PFSK-1 (cell line): ENCODE results near the gene P2RY12.

ENCODE experiments used
- FOXP2 ChIP-seq: optimal IDR thresholded peaks from 2 replicates; pipeline ENCODE3; 2011; ENCODE audit warnings: borderline replicate concordance, control low read depth, inconsistent platforms; ENCODE audit not compliant: insufficient read depth; ENCODE audit errors: extremely low read length, extremely low read depth
- POLR2AphosphoS5 ChIP-seq: IDR thresholded peaks from 2 replicates; pipeline ENCODE4 v1.6.1; 2012; ENCODE audit warnings: low read depth, mild to moderate bottlenecking, control low read depth, low read length, moderate library complexity
- SIN3A ChIP-seq: IDR thresholded peaks from 2 replicates; pipeline ENCODE4 v1.6.1; 2012; ENCODE audit warnings: mild to moderate bottlenecking, low read length, moderate library complexity, borderline replicate concordance; ENCODE audit not compliant: insufficient read depth
- TAF1 ChIP-seq: IDR thresholded peaks from 2 replicates; pipeline ENCODE4 v1.6.1; 2012; ENCODE audit warnings: low read length, control low read depth, borderline replicate concordance; ENCODE audit not compliant: insufficient read depth
- TF ChIP-seq, protein P1 (sequence below), 2 experiments: IDR thresholded peaks; 2 replicates each; pipeline versions ENCODE4 v1.6.1 to v1.8.0; 2011 to 2012; ENCODE audit warnings: low read depth in 2 of 2, low read length in 2 of 2, control low read depth in 1 of 2, inconsistent platforms in 1 of 2, mild to moderate bottlenecking in 1 of 2, moderate library complexity in 1 of 2; ENCODE audit not compliant: insufficient read depth in 1 of 2

The P2RY12 gene

DNA sequence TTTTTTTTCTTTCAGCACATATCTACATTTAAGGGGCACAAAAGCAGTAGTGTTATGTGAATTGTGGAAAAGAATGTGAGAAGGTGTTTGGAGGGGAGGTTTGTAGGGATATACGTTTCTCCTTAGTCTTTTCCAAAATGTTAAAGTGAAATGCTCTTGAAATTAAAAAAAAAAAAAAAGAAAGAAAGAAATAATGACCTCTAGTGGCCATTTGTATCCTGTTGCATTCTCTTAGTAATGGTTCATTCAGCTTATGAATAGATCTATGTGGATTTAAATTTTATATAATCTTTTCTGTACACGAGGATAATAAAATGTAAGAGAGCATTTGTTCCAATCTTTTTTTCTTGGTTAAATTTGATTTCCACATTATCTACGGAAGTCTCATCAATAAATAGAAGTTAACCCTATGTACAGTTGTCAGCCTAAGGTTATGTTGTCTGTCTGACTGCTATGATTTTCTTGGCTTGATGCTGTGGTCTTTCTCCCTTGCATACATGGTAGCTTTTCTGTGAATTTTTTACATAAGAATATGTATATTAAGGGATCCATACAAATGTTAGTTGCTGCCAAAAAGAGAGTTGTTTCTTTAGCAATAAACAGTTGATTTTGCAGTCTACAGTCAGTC lies 56.9 kb downstream of the P2RY12 start:
- TF ChIP-seq SIN3A: no peak
- TF ChIP-seq FOXP2: no peak
- TF ChIP-seq POLR2AphosphoS5: no peak
- no peak for TF ChIP-seq TAF1
- TF ChIP-seq, protein P1, sequence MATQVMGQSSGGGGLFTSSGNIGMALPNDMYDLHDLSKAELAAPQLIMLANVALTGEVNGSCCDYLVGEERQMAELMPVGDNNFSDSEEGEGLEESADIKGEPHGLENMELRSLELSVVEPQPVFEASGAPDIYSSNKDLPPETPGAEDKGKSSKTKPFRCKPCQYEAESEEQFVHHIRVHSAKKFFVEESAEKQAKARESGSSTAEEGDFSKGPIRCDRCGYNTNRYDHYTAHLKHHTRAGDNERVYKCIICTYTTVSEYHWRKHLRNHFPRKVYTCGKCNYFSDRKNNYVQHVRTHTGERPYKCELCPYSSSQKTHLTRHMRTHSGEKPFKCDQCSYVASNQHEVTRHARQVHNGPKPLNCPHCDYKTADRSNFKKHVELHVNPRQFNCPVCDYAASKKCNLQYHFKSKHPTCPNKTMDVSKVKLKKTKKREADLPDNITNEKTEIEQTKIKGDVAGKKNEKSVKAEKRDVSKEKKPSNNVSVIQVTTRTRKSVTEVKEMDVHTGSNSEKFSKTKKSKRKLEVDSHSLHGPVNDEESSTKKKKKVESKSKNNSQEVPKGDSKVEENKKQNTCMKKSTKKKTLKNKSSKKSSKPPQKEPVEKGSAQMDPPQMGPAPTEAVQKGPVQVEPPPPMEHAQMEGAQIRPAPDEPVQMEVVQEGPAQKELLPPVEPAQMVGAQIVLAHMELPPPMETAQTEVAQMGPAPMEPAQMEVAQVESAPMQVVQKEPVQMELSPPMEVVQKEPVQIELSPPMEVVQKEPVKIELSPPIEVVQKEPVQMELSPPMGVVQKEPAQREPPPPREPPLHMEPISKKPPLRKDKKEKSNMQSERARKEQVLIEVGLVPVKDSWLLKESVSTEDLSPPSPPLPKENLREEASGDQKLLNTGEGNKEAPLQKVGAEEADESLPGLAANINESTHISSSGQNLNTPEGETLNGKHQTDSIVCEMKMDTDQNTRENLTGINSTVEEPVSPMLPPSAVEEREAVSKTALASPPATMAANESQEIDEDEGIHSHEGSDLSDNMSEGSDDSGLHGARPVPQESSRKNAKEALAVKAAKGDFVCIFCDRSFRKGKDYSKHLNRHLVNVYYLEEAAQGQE (IDR thresholded peaks at IDR 0.05; ENCODE audit: insufficient read depth in 1 of 2, low read depth in 2 of 2, low read length in 2 of 2): no peak

- TF ChIP-seq, protein P1 (IDR thresholded peaks at IDR 0.05; ENCODE audit: insufficient read depth in 1 of 2, low read depth in 2 of 2, low read length in 2 of 2): no peak
- no peak for TF ChIP-seq TAF1
- TF ChIP-seq POLR2AphosphoS5: no peak
- no peak for TF ChIP-seq SIN3A
- TF ChIP-seq FOXP2: no peak
These were observed 62.0 kb downstream of the P2RY12 start for GRCh38 chr3:151322511-151322910.

- no peak for TF ChIP-seq POLR2AphosphoS5
- TF ChIP-seq SIN3A: no peak
- no peak for TF ChIP-seq FOXP2
- TF ChIP-seq TAF1: no peak
- TF ChIP-seq, protein P1 (IDR thresholded peaks at IDR 0.05; ENCODE audit: insufficient read depth in 1 of 2, low read depth in 2 of 2, low read length in 2 of 2): no peak
These were observed 63.0 kb downstream of the P2RY12 start for GRCh38 chr3:151321526-151321925.

DNA sequence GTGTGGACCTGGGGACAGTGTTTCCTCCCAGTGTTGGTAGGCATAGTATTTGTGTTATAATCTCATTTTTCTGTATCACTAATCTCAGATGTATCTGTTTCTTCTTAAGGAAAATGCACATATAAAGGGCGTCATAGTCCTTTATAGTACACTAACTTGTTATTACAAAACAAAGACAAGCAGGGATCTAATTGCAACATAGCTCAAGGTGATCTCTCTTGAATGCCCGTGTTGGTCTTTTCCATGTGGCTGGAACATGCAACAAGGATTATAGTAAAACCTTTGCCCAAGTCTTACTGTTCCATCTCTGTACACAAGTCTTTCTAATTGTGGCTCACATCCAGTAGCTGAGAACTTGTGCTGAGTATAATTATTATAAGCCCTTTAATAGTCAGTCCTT lies 64.4 kb downstream of the P2RY12 start:
- no peak for TF ChIP-seq FOXP2
- TF ChIP-seq, protein P1 (IDR thresholded peaks at IDR 0.05; ENCODE audit: insufficient read depth in 1 of 2, low read depth in 2 of 2, low read length in 2 of 2): no peak
- TF ChIP-seq SIN3A: no peak
- TF ChIP-seq POLR2AphosphoS5: no peak
- no peak for TF ChIP-seq TAF1

GRCh38 chr3:151319628-151320027 lies 64.9 kb downstream of the P2RY12 start:
- TF ChIP-seq SIN3A: no peak
